ENCODE measurements around the gene BRD3.
"Not testable (repeated sequence)": the region's sequence is repeated elsewhere in the genome, so short reads cannot be mapped to it uniquely, and the experiment has no call there.

The BRD3 gene

GRCh38 chr9:134067904-134068743, at the start of gene BRD3:
BRD3 (minus strand) TSS chr9:134068026; CDS start chr9:134053477, 14,549 bp downstream.
- peak; percentile 60 to 76 (median 62) for DNase-seq (ENCODE audit: low read depth in 2 of 3, low spot score in 1 of 3)

GRCh38 chr9:134112561-134112960, 44.7 kb upstream of the BRD3 start:
- DNase-seq (ENCODE audit: low read depth in 2 of 3, low spot score in 1 of 3) = no peak

GRCh38 chr9:134111064-134111463, 43.2 kb upstream of the BRD3 start:
- DNase-seq (ENCODE audit: low read depth in 2 of 3, low spot score in 1 of 3) = no peak

- no peak for DNase-seq (ENCODE audit: low read depth in 2 of 3, low spot score in 1 of 3)
Observed at GRCh38 chr9:134103391-134103998, 35.7 kb upstream of the BRD3 start.

- no peak for DNase-seq (ENCODE audit: low read depth in 2 of 3, low spot score in 1 of 3)
Observed at GRCh38 chr9:134101623-134102149, 33.9 kb upstream of the BRD3 start.

GRCh38 chr9:134101133-134101532, 33.3 kb upstream of the BRD3 start:
- not testable (repeated sequence) for DNase-seq (ENCODE audit: low read depth in 2 of 3, low spot score in 1 of 3)

- DNase-seq (ENCODE audit: low read depth in 2 of 3, low spot score in 1 of 3) = no peak
Observed at GRCh38 chr9:134100040-134100439, 32.2 kb upstream of the BRD3 start.

GRCh38 chr9:134099123-134099761, 31.4 kb upstream of the BRD3 start:
- peak; percentile 25 to 58 (median 45) for DNase-seq (ENCODE audit: low read depth in 2 of 3, low spot score in 1 of 3)

- DNase-seq (ENCODE audit: low read depth in 2 of 3, low spot score in 1 of 3) = no peak
Observed at GRCh38 chr9:134089972-134090371, 22.1 kb upstream of the BRD3 start.

- no peak for DNase-seq (ENCODE audit: low read depth in 2 of 3, low spot score in 1 of 3)
Observed at GRCh38 chr9:134088063-134088725, 20.4 kb upstream of the BRD3 start.

- no peak for DNase-seq (ENCODE audit: low read depth in 2 of 3, low spot score in 1 of 3)
Observed at GRCh38 chr9:134085674-134086073, 17.8 kb upstream of the BRD3 start.

- no peak for DNase-seq (ENCODE audit: low read depth in 2 of 3, low spot score in 1 of 3)
Observed at GRCh38 chr9:134083451-134083850, 15.6 kb upstream of the BRD3 start.

GRCh38 chr9:134076644-134077043, 8.8 kb upstream of the BRD3 start:
- no peak for DNase-seq (ENCODE audit: low read depth in 2 of 3, low spot score in 1 of 3)

GRCh38 chr9:134075689-134076088, 7.9 kb upstream of the BRD3 start:
- DNase-seq (ENCODE audit: low read depth in 2 of 3, low spot score in 1 of 3) = not testable (repeated sequence)

- no peak for DNase-seq (ENCODE audit: low read depth in 2 of 3, low spot score in 1 of 3)
Observed at GRCh38 chr9:134073500-134073899, 5.7 kb upstream of the BRD3 start.

- DNase-seq (ENCODE audit: low read depth in 2 of 3, low spot score in 1 of 3) = not testable (repeated sequence)
Observed at GRCh38 chr9:134072683-134073082, 4.9 kb upstream of the BRD3 start.

GRCh38 chr9:134071149-134071548, 3.3 kb upstream of the BRD3 start:
- DNase-seq (ENCODE audit: low read depth in 2 of 3, low spot score in 1 of 3) = no peak

- no peak for DNase-seq (ENCODE audit: low read depth in 2 of 3, low spot score in 1 of 3)
Observed at GRCh38 chr9:134069480-134070399, 1.9 kb upstream of the BRD3 start.

GRCh38 chr9:134068744-134069479, 1.1 kb upstream of the BRD3 start:
- no peak for DNase-seq (ENCODE audit: low read depth in 2 of 3, low spot score in 1 of 3)

Measured in stimulated activated CD4-positive, alpha-beta T cell treated with anti-CD3 and anti-CD28 coated beads, Interleukin-12 subunit alpha, Interleukin-12 subunit beta, amount 100 ng/mL, for 48 hours (primary cell).